NCI-H187 treated with DMSO at 0.1 percent for 48 hours (cell line): ENCODE results near the gene NABP1.

Experiments used
- DNase-seq: peaks from one replicate; lab custom pipeline; 2025; lab: John Stamatoyannopoulos, UW

The NABP1 gene

GRCh38 chr2:191680639-191681038 is 2.7 kb downstream of the NABP1 start:
- DNase-seq, result no peak

- no peak for DNase-seq
Measured at GRCh38 chr2:191682126-191682525, 4.2 kb downstream of the NABP1 start.

GRCh38 chr2:191686066-191686465 is 8.1 kb downstream of the NABP1 start:
- DNase-seq, result no peak

GRCh38 chr2:191686729-191687128 is 8.8 kb downstream of the NABP1 start:
- no peak for DNase-seq

- DNase-seq, result no peak
Measured at GRCh38 chr2:191687867-191688266, 9.9 kb downstream of the NABP1 start.

- DNase-seq, result no peak
Measured at GRCh38 chr2:191688934-191689695, 11.2 kb downstream of the NABP1 start.

GRCh38 chr2:191690327-191690726 is 12.4 kb downstream of the NABP1 start:
- DNase-seq, result no peak

GRCh38 chr2:191691016-191691735 is 13.2 kb downstream of the NABP1 start:
- DNase-seq, result no peak

GRCh38 chr2:191691898-191692297 is 14.0 kb downstream of the NABP1 start:
- no peak for DNase-seq

GRCh38 chr2:191692502-191693115 is 14.7 kb downstream of the NABP1 start:
- DNase-seq, result no peak

GRCh38 chr2:191693166-191693565 is 15.2 kb downstream of the NABP1 start:
- no peak for DNase-seq

- DNase-seq, result no peak
Measured at GRCh38 chr2:191693778-191694177, 15.8 kb downstream of the NABP1 start.

GRCh38 chr2:191696001-191696400 is 18.1 kb downstream of the NABP1 start:
- DNase-seq, result no peak

GRCh38 chr2:191696966-191697365 is 19.0 kb downstream of the NABP1 start:
- DNase-seq, result no peak

- no peak for DNase-seq
Measured at GRCh38 chr2:191697870-191698269, 19.9 kb downstream of the NABP1 start.

GRCh38 chr2:191699341-191699945 is 21.5 kb downstream of the NABP1 start:
- DNase-seq, result no peak

- no peak for DNase-seq
Measured at GRCh38 chr2:191701029-191701428, 23.1 kb downstream of the NABP1 start.

- no peak for DNase-seq
Measured at GRCh38 chr2:191701696-191702095, 23.8 kb downstream of the NABP1 start.

GRCh38 chr2:191703079-191703725 is 25.3 kb downstream of the NABP1 start:
- DNase-seq, result no peak

- no peak for DNase-seq
Measured at GRCh38 chr2:191705084-191705483, 27.1 kb downstream of the NABP1 start.

- no peak for DNase-seq
Measured at GRCh38 chr2:191705701-191706100, 27.8 kb downstream of the NABP1 start.

- DNase-seq, result no peak
Measured at GRCh38 chr2:191706791-191707190, 28.9 kb downstream of the NABP1 start.
